Muscle of leg (tissue), 16 donors: ENCODE results near the gene APOL5. TPM values are rescaled to one million over a fixed set of nuclear protein-coding genes. Genes with fewer than 3 reads are reported as not detected.
"Not testable (repeated sequence)": the region's sequence is repeated elsewhere in the genome, so short reads cannot be mapped to it uniquely, and the experiment has no call there.

Experiments
- DNase-seq: peaks from one replicate; pipeline ENCODE4 v3.0.0; 2013
- H3K27ac ChIP-seq: one replicate; pipeline ENCODE4 v1.5.1; 2013; ENCODE audit warnings: mild to moderate bottlenecking, low read length, control low read depth
- H3K27me3 ChIP-seq: one replicate; pipeline ENCODE4 v1.6.1; 2013; ENCODE audit warnings: low read length; ENCODE audit not compliant: control insufficient read depth, insufficient read depth
- H3K36me3 ChIP-seq: one replicate; pipeline ENCODE4 v1.6.1; 2013; ENCODE audit warnings: low read length; ENCODE audit not compliant: control insufficient read depth, insufficient read depth
- H3K4me1 ChIP-seq: one replicate; pipeline ENCODE4 v1.6.1; 2013; ENCODE audit warnings: low read length; ENCODE audit not compliant: control insufficient read depth, insufficient read depth
- H3K4me3 ChIP-seq: one replicate; pipeline ENCODE4 v1.5.1; 2013; ENCODE audit warnings: low read length, control low read depth
- H3K9me3 ChIP-seq: replicated peaks from 2 replicates; pipeline ENCODE4 v1.6.1; 2013; ENCODE audit warnings: low read depth, low read length; ENCODE audit not compliant: control insufficient read depth
- WGBS: methylation state at CpG from one replicate; pipeline ENCODE4 v1.1.5; 2013; ENCODE audit warnings: missing lambda C conversion rate; ENCODE audit not compliant: insufficient coverage; 5-methylcytosine and 5-hydroxymethylcytosine counted together
- long read RNA-seq, 11 donors: transcript quantifications; one replicate each; lab custom pipeline, GENCODE V29; 2026
- polyA plus RNA-seq, 8 donors: library from polyadenylated mRNA; unstranded; fragments of 120-200 nt; gene quantifications; one replicate each; pipeline versions ENCODE4 v1.2.1 to v1.2.3, GENCODE V29; 2013; ENCODE audit warnings: inconsistent platforms in 1 of 8, low replicate concordance in 1 of 8; ENCODE audit not compliant: insufficient read length in 8 of 8, insufficient read depth in 1 of 8
- total RNA-seq: library from RNA; stranded (reverse); fragments of 120-200 nt; gene quantifications from one replicate; pipeline ENCODE4 v1.2.4, GENCODE V29; 2013

The APOL5 gene, protein sequence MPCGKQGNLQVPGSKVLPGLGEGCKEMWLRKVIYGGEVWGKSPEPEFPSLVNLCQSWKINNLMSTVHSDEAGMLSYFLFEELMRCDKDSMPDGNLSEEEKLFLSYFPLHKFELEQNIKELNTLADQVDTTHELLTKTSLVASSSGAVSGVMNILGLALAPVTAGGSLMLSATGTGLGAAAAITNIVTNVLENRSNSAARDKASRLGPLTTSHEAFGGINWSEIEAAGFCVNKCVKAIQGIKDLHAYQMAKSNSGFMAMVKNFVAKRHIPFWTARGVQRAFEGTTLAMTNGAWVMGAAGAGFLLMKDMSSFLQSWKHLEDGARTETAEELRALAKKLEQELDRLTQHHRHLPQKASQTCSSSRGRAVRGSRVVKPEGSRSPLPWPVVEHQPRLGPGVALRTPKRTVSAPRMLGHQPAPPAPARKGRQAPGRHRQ
- 1.1 TPM for total RNA-seq
- 1 to 10 TPM; 1.2 to 2.1 (median 1.8) TPM for polyA plus RNA-seq
- long read RNA-seq, donor 1, partial matches to known transcripts: 2,961 of 2,961 reads
- long read RNA-seq, donor 1, other reads (novel, unspliced or antisense): 0 of 2,961 reads
- long read RNA-seq, donor 2: 0 reads
- long read RNA-seq, donor 3, partial matches to known transcripts: 5,749 of 5,749 reads
- long read RNA-seq, donor 3, other reads (novel, unspliced or antisense): 0 of 5,749 reads
- long read RNA-seq, donor 4: 0 reads
- long read RNA-seq, donor 5: 0 reads
- long read RNA-seq, donor 6: 0 reads
- long read RNA-seq, donor 7: 0 reads
- long read RNA-seq, donor 8, partial matches to known transcripts: 8,659 of 8,659 reads
- long read RNA-seq, donor 8, other reads (novel, unspliced or antisense): 0 of 8,659 reads
- long read RNA-seq, donor 9, partial matches to known transcripts: 6,327 of 6,327 reads
- long read RNA-seq, donor 9, other reads (novel, unspliced or antisense): 0 of 6,327 reads
- long read RNA-seq, donor 10: 0 reads
- long read RNA-seq, donor 11, partial matches to known transcripts: 6,630 of 6,630 reads
- long read RNA-seq, donor 11, other reads (novel, unspliced or antisense): 0 of 6,630 reads

DNA sequence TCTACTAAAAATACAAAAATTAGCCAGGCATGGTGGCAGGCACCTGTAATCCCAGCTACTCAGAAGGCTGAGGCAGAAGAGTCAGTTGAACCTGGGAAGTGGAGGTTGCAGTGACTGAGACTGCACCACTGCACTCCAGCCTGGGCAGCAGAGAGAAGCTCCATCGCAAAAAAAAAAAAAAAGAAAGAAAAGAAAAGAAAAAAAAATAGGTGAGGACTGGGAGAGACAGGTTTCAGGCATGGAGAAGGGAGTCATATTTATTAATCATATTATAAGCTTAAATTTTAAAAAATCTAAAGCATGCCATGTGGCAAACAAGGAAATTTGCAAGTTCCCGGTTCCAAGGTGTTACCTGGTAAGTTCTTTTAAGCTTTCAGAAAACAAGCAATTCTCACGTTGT, at the start of gene APOL5:
Gene APOL5 (plus strand): TSS at position 301 of the 400 bp plus-strand sequence. CDS start 0 bp downstream, at position 301.
- no CpG with 5 or more reads among the region's 3 CpGs for WGBS
- Histone ChIP-seq H3K9me3 (no peaks in the 10 kb centered on the region), H3K4me1 (no peaks in the 10 kb centered on the region), H3K27ac (no peak within 1 kb of the TSS), H3K4me3 (no peak within 1 kb of the TSS), H3K36me3 (no peaks in the 10 kb centered on the region), H3K27me3 (no peaks in the 10 kb centered on the region)
- DNase-seq: no peak

DNA sequence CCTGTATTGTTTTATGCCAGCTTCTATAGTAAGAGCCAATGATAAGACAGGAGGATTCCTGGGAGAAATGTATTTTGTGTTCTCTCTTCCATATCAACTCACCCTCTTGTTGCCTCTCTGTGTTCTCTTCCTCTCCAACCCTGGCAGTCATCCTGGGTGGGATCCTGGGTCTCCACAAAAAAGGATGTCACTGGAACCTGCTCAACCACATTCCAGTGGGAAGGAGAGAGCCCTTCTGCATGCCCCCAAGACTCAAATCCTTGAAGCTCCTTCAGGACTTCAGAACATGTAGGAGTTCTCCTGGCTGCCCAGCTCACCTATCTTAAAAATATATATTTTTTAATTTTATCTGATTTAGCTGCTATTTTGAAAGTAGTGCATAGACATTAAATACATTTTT, 43.3 kb upstream of the APOL5 start:
- Histone ChIP-seq H3K27ac (no peak overlapping the region), H3K4me1 (no peaks in the 10 kb centered on the region), H3K9me3 (peaks cover 2% of the 10 kb centered on the region), H3K27me3 (no peaks in the 10 kb centered on the region), H3K4me3 (no peak overlapping the region), H3K36me3 (no peaks in the 10 kb centered on the region)
- DNase-seq: no peak

DNA sequence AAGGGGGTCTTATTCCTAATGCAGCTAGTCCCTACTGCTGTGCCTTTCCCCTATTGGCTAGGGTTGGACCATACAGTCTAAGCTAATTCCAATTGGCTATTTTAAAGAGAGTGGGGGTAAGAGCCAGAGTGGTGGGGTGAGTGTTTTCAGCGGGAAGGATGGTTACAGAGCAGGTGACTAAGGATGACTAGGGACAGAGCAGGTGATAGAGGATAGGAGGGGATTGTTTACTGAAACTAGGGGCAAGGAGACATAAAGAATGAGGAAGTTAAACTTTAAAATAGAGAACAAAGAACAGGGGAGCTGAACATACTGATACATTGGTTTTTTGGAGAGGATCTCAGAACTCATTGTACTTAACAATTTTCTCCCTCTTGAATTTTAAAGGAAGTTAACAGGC, 41.6 kb upstream of the APOL5 start:
- H3K27me3 ChIP-seq, H3K36me3 ChIP-seq, DNase-seq, H3K4me1 ChIP-seq, H3K9me3 ChIP-seq, H3K27ac ChIP-seq, H3K4me3 ChIP-seq: not testable (repeated sequence)
- WGBS: 100% methylated on average over 1 of the region's 1 CpG

DNA sequence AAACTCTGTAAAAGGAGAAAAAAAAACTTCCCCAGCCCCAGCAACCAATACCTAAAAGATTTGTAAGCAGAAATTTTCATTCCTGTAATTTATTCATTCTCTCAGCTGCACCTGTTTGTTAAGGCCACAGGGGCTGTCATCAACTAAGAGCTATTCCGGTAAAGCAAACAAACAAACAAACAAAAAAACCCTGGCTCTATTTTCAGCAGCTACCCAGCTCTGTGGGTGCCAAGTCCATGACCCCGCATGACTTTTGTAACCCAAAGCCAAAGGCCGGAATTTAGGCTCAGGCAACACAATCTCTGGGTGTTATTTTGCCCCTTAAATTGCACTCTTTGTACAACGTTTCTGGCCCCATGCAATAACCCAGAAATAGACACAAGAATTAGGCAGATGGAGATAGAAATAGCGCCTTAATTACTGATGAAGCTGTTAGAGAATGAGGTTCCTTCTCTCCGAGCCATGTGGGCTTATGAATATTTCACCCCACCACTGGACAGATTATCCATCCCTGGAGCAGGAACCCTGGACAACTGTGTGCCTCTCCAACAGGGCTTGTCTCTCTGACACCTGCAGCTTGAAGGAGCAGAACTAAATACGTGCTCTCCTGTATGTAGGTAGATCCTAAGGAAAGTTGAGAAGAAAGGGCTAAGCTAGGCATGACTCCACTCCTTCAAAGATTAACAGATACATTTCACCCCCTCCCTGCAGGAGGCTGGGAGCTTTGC, 40.0 kb upstream of the APOL5 start:
- Histone ChIP-seq H3K4me1 (no peaks in the 10 kb centered on the region), H3K27ac (no peak overlapping the region), H3K27me3 (no peaks in the 10 kb centered on the region), H3K4me3 (no peak overlapping the region), H3K36me3 (no peaks in the 10 kb centered on the region), H3K9me3 (peaks cover 4% of the 10 kb centered on the region)
- DNase-seq: no peak
- 88% methylated on average over 2 of the region's 7 CpGs for WGBS

DNA sequence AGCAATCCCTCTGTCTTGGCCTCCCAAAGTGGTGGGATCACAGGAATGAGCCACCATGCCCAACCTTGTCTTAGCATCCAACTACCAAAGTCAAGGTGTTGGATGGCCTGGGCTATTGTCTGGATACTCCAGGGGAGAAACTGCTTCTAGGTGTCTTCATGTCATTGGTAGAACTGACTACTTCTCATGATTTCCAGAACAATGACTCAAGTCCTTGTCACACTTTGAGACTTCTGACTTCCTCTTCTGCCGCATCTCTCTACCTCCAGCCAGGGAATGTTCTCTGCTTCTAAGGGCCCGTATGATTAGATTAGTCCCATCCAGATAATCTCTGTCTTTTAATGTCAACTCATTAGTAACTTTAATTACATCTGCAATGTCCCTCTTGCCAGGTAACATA, 38.8 kb upstream of the APOL5 start:
- Histone ChIP-seq H3K4me3 (no peak overlapping the region), H3K36me3 (no peaks in the 10 kb centered on the region), H3K27ac (no peak overlapping the region), H3K4me1 (no peaks in the 10 kb centered on the region), H3K27me3 (no peaks in the 10 kb centered on the region), H3K9me3 (peaks cover 4% of the 10 kb centered on the region)
- no peak for DNase-seq
- WGBS: 90% methylated on average over 1 of the region's 2 CpGs

DNA sequence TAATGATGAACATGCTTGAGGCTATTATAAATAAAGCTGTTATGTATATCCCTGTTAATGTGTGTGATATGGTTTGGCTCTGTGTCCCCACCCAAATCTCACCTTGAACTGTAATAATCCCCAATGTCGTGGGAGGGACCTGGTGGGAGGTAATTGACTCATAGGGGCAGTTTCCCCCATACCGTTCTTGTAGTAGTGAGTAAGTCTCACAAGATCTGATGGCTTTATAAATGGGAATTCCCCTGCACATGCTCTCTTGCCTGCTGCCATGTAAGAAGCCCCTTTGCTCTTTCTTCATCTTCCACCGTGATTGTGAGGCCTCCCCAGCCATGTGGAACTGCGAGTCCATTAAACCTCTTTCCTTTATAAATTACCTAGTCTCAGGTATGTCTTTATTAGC, 38.2 kb upstream of the APOL5 start:
- not testable (repeated sequence) for H3K27ac ChIP-seq, H3K4me3 ChIP-seq, H3K36me3 ChIP-seq, H3K9me3 ChIP-seq, H3K27me3 ChIP-seq, H3K4me1 ChIP-seq, DNase-seq
- no CpG with 5 or more reads among the region's 4 CpGs for WGBS

DNA sequence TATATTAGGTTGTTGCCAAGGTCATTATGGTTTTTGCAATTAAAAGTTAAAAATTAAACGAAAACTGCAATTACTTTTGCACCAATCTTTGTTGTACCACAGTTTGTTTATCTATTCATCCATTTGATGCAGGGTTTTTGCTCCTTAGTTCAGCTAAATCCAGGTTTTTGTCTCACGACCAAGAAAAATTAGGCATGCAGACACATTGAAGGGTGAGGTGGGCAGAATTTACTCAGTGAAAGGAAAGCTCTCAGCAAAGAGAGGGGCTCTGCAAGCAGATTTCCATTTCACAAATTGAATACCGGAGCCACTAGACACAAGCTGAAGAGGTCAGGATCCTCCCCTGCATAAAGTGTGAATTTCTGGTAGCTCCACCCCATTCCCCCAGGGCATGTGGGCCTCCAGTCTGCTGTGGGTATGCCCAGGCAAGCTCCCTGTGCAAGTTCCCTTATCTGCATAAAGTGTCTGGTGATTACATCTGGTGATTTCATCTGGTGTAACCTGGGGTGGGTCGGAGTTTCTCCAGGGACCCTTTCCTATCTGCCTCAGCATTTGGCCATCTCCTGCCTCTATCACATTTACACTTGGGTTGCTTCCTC, 36.1 kb upstream of the APOL5 start:
- H3K4me1 ChIP-seq: no peaks in the 10 kb centered on the region
- H3K27ac ChIP-seq: no peak overlapping the region
- peaks cover 4% of the 10 kb centered on the region for H3K9me3 ChIP-seq
- WGBS: 100% methylated on average over 1 of the region's 4 CpGs
- DNase-seq: no peak
- no peaks in the 10 kb centered on the region for H3K36me3 ChIP-seq
- no peaks in the 10 kb centered on the region for H3K27me3 ChIP-seq
- no peak overlapping the region for H3K4me3 ChIP-seq

DNA sequence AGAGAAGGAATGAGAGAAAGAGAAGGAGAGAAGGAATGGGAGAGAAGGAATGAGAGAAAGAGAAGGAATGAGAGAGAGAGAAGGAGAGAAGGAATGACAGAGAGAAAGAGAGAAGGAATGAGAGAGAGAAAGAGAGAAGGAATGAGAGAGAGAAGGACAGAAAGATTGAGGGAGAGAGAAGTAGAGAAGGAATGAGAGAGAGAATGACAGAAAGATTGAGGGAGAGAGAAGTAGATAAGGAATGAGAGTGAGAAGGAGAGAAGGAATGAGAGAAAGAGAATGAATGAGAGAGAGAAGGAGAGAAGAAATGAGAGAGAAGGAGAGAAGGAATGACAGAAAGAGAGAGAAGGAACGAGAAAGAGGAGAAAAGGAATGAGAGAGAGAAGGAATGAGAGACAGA, 34.1 kb upstream of the APOL5 start:
- no peak overlapping the region for H3K4me3 ChIP-seq
- no peaks in the 10 kb centered on the region for H3K4me1 ChIP-seq
- H3K27me3 ChIP-seq: no peaks in the 10 kb centered on the region
- no peak overlapping the region for H3K27ac ChIP-seq
- H3K9me3 ChIP-seq: peaks cover 6% of the 10 kb centered on the region
- no peaks in the 10 kb centered on the region for H3K36me3 ChIP-seq
- DNase-seq: no peak
- 77% methylated on average over 1 of the region's 1 CpG for WGBS

DNA sequence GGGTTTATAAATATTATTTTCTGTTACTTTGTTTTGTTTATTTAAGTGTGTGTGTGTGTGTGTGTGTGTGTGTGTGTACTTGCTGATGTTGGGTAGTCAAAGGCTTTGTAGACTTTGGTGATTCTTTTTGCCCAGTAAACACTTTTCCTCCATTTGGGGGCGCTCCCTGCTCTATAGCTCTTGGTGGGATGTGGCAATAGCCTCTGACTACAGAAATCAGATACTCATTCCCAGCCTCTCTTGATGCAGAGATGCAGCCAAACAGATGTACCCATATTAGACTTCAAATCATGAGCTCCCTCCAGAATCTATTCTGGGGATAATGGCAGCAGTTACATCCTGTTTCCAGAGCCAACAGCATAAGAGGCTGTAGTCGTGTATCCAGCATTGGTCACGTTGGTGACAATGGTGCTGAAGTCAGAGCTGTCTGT, 33.4 kb upstream of the APOL5 start:
- no peaks in the 10 kb centered on the region for H3K36me3 ChIP-seq
- 0% methylated on average over 2 of the region's 3 CpGs for WGBS
- no peak overlapping the region for H3K27ac ChIP-seq
- DNase-seq: peak; percentile 83
- H3K4me3 ChIP-seq: no peak overlapping the region
- H3K27me3 ChIP-seq: no peaks in the 10 kb centered on the region
- peaks cover 6% of the 10 kb centered on the region for H3K9me3 ChIP-seq
- no peaks in the 10 kb centered on the region for H3K4me1 ChIP-seq
